AG09319 (cell line): ENCODE results near the gene CEP162.

Source experiments
- DNase-seq: peaks from one replicate; pipeline ENCODE4 v3.0.0-alpha.2; 2010; ENCODE audit warnings: low read depth; ENCODE audit errors: extremely low read depth
- TF ChIP-seq, protein P1 (sequence below): IDR thresholded peaks from 2 replicates; pipeline ENCODE4 v1.5.1; 2011; ENCODE audit warnings: low read depth, mild to moderate bottlenecking, inconsistent platforms, low read length, moderate library complexity

CEP162 gene

DNA sequence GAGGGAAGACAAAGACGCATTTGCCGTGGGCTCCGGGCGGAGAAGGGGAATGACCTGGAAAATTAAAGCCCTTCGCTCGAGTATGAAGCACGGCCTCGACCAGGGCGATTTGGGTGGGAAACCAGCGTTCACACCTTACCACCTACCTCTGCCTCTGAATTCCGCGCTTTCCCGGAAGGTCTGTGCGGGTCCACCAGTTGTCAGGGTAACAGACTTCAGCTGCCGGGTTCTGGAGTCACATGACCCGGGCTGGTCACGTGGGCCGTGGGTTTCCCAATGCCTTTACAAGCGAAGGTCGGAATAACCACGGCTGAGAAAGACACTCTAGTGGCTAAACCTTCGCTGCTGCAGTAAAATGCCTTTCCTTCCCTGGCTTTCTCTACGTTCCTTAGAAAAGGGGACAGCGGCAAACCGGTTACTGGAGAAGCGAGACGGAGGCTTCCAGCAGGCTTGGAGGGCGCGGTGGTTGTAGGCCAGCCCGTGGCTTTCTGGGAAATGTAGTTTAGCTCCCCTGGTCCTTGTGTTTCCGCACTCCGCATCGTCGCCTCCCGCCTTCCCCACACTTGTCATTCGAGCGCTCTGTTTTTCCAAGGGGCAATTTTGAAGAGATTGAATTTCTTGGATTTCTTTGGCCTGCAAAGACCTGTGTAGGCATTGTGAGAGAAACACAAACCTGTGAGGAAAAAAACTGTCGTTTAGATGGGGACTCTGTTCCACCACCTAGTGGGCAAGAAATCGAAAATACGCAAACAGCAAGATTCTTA, at the start of gene CEP162:
Gene CEP162, minus strand, starts transcription at position 210 of the 764 bp plus-strand sequence. CDS start 1,250 bp downstream, outside the sequence.
- DNase-seq, result peak; percentile 49
- TF ChIP-seq, protein P1, sequence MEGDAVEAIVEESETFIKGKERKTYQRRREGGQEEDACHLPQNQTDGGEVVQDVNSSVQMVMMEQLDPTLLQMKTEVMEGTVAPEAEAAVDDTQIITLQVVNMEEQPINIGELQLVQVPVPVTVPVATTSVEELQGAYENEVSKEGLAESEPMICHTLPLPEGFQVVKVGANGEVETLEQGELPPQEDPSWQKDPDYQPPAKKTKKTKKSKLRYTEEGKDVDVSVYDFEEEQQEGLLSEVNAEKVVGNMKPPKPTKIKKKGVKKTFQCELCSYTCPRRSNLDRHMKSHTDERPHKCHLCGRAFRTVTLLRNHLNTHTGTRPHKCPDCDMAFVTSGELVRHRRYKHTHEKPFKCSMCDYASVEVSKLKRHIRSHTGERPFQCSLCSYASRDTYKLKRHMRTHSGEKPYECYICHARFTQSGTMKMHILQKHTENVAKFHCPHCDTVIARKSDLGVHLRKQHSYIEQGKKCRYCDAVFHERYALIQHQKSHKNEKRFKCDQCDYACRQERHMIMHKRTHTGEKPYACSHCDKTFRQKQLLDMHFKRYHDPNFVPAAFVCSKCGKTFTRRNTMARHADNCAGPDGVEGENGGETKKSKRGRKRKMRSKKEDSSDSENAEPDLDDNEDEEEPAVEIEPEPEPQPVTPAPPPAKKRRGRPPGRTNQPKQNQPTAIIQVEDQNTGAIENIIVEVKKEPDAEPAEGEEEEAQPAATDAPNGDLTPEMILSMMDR, result peak; percentile 69

DNA sequence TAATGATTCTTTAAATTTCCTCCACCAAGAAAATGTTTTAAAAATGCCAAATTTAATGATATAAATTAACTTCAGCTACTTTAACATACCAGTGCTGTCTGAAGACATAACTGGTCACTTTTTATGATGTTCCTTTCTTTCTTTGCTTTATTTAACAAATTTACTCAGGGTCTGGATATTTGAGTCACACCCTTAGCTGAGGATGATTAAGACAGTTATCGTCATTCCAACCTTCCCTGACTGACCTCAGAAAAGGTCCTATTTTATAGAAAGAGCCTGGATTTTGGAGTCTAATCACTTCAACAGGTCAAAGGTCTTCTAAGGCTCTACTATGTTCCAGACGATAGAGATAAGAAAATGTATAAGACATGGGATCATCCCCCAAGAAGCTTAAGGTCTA, 47.4 kb upstream of the CEP162 start:
- TF ChIP-seq, protein P1, result no peak
- no peak for DNase-seq

- no peak for DNase-seq
- TF ChIP-seq, protein P1, result no peak
These were observed 45.8 kb upstream of the CEP162 start for GRCh38 chr6:84273048-84273809.

DNA sequence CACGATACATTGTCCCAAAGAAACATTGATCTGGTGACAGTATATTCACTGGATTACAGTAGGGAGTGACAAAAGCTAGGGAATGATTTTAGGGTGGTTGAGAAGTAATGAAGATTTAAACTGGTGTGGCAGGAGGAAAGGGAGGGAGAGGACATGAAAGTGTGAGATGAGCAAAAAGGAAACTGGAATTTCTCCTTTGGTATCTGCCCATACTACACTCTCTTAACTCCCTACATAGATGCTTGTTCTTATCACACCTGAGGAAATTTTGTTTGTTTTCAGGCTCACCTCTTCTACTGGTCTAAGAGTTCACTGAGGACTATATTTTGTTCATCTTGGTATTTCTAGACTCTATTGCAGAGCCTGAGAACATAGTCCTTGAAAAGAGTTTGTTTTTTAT, 44.9 kb upstream of the CEP162 start:
- no peak for DNase-seq
- TF ChIP-seq, protein P1, result no peak

DNA sequence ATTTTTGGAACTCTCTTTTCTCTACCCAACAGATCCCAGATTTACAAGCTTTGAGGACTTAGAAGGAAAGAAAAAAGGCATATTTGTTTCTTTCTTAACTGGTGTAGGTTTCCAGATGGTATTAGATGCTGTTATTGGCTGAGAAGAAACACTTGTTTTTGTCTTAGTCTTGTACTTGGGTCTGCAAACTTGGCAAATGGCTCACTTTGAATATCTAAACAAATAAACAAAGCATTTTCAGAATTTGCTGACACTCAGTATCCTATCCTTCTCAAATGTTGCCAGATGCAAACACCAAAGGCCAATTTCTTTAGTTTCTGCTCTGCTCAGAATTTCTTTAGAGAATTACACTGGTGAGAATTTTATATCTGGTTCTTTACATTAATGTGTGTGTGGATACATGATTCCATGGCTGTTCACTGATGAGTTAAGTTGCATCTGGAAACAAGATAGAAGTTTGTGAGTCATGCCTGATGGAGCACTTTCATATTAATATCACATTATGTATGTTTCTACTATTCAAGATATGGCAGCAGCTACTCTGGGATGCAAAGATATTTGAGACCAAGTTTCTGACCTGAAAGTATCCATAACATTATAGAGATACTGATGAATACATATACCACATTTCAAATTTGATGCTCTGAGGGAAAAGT, 43.7 kb upstream of the CEP162 start:
- TF ChIP-seq, protein P1, result no peak
- no peak for DNase-seq

DNA sequence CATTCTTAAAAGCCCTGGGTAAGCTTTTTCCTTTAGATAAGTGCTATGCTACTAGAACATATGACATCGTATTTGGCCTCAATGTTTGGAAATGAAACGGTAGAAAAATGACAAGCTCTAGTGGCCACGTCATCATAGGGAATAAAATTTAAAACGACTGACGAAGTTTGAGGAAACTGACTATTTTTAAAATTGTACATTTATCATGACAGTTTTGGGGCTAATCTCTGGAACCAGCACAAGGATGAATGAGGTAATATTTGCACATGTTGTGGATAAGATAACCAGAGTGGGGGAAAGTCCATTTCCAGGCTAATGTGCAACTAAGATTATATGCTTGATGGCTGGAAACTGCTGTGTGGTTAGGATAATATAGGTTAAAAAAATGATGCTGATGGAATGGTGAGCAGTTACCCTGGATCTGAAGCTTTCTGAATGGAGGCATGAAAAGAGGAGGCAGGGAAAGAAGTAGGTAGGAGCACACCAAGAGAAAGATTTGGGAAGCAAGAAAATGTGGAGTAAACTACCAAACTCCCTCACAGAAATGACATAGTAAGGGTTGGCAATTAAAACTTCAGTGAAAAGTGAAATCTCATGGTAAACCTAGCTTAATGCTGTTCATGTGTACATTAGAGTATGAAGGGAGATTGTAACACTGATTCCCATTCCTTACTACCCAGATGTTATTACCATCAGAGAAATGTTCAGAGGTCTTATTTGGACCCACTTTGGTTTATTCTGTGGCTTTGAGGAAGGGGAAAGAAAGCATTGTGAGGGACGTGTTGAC, 42.7 kb upstream of the CEP162 start:
- no peak for DNase-seq
- TF ChIP-seq, protein P1, result no peak
